Measurements from ENCODE around the gene WDFY4.

DNA sequence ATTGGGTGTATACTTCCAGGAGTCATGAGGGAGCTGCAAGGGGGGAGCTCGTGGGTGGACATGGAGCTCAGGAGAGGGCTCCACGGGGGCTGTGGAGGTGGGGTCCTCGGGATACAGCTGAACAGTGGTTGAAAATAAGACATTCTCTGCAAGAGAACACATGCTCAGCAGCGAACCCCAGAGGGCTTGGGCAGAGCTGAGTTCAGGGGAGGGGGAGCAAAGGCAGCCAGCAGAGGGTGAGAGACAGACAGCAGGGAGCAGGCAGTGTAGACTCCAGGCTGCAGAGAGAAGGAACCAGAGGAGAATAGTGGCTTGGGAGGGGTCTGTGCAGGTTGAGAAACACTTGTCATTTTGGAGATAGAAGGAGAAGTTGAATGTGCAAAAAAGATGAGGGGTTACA, 327.9 kb downstream of the WDFY4 start:
- TF ChIP-seq ZFP3 (CRISPR knock-in tag; IDR thresholded peaks at IDR 0.05) (no peak), ZNF8 (CRISPR knock-in tag; IDR thresholded peaks at IDR 0.05) (no peak), RARB (CRISPR knock-in tag; IDR thresholded peaks at IDR 0.05) (no peak), GLIS3 (CRISPR knock-in tag; IDR thresholded peaks at IDR 0.05) (no peak)
- TF ChIP-seq, protein P1, sequence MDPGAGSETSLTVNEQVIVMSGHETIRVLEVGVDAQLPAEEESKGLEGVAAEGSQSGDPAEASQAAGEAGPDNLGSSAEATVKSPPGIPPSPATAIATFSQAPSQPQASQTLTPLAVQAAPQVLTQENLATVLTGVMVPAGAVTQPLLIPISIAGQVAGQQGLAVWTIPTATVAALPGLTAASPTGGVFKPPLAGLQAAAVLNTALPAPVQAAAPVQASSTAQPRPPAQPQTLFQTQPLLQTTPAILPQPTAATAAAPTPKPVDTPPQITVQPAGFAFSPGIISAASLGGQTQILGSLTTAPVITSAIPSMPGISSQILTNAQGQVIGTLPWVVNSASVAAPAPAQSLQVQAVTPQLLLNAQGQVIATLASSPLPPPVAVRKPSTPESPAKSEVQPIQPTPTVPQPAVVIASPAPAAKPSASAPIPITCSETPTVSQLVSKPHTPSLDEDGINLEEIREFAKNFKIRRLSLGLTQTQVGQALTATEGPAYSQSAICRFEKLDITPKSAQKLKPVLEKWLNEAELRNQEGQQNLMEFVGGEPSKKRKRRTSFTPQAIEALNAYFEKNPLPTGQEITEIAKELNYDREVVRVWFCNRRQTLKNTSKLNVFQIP (CRISPR knock-in tag; IDR thresholded peaks at IDR 0.05; ENCODE audit: borderline replicate concordance, low read depth), result no peak
